HepG2 (cell line): ENCODE results near the gene FETUB. TPM values are rescaled to one million over a fixed set of nuclear protein-coding genes. Genes with fewer than 3 reads are reported as not detected.

Source experiments
- DR1 ChIP-seq: sonication (generic); formaldehyde crosslinking; IDR thresholded peaks from 2 replicates; pipeline ENCODE4 v1.8.0; 2021; ENCODE audit warnings: mild to moderate bottlenecking, missing genetic modification reagents, inconsistent platforms
- ELF3 ChIP-seq: IDR thresholded peaks from 2 replicates; pipeline ENCODE4 v1.6.1; 2016; ENCODE audit warnings: missing genetic modification reagents, missing compliant biosample characterization
- ESRRA ChIP-seq: sonication (generic); formaldehyde crosslinking; IDR thresholded peaks from 2 replicates; pipeline ENCODE4 v1.5.1; 2020; ENCODE audit warnings: mild to moderate bottlenecking, low read depth, missing genetic modification reagents
- GFI1 ChIP-seq: sonication (generic); formaldehyde crosslinking; IDR thresholded peaks from 2 replicates; pipeline ENCODE4 v1.5.0; 2020; ENCODE audit warnings: missing genetic modification reagents, mild to moderate bottlenecking, borderline replicate concordance
- IKZF1 ChIP-seq: fragments of 450-650 bp; IDR thresholded peaks from 2 replicates; pipeline ENCODE4 v1.7.1; 2016
- KDM2A ChIP-seq: sonication (generic); formaldehyde crosslinking; IDR thresholded peaks from 2 replicates; pipeline ENCODE4 v1.4.0; 2020; ENCODE audit warnings: low read depth, missing genetic modification reagents, borderline replicate concordance
- KDM4B ChIP-seq: sonication (generic); formaldehyde crosslinking; IDR thresholded peaks from 2 replicates; pipeline ENCODE4 v1.4.0; 2020; ENCODE audit warnings: missing genetic modification reagents
- KLF15 ChIP-seq: sonication (generic); formaldehyde crosslinking; IDR thresholded peaks from 2 replicates; pipeline ENCODE4 v1.8.1; 2023; ENCODE audit warnings: borderline replicate concordance, mild to moderate bottlenecking, inconsistent platforms, missing genetic modification reagents, mixed read lengths
- MAFK ChIP-seq, 2 experiments: IDR thresholded peaks in 1 of 2; conservative IDR thresholded peaks in 1 of 2; 2 replicates each; pipeline ENCODE4 v1.6.1; 2011; ENCODE audit warnings: improper control_type of control experiment in 2 of 2, low read length in 2 of 2
- MAZ ChIP-seq, 2 experiments: sonication (generic) in 1 of 2; formaldehyde crosslinking in 1 of 2; IDR thresholded peaks; 2 replicates each; pipeline versions ENCODE4 v1.5.0 to v1.6.1; 2012 to 2020; ENCODE audit warnings: low read depth in 2 of 2, mild to moderate bottlenecking in 2 of 2, borderline replicate concordance in 1 of 2, improper control_type of control experiment in 1 of 2, low read length in 1 of 2, missing genetic modification reagents in 1 of 2, moderate library complexity in 1 of 2
- MEIS1 ChIP-seq: sonication (generic); formaldehyde crosslinking; IDR thresholded peaks from 2 replicates; pipeline ENCODE4 v1.9.0; 2021; ENCODE audit warnings: mild to moderate bottlenecking, missing genetic modification reagents, moderate library complexity, borderline replicate concordance
- MXD4 ChIP-seq: IDR thresholded peaks from 2 replicates; pipeline ENCODE4 v1.6.1; 2016; ENCODE audit warnings: mild to moderate bottlenecking, missing biosample characterization, missing genetic modification reagents
- NFIC ChIP-seq: IDR thresholded peaks from 2 replicates; pipeline ENCODE4 v1.6.1; 2012; ENCODE audit warnings: mild to moderate bottlenecking, low read length, inconsistent platforms
- RARA ChIP-seq: IDR thresholded peaks from 2 replicates; pipeline ENCODE4 v1.6.1; 2016; ENCODE audit warnings: missing genetic modification reagents, missing compliant biosample characterization
- SALL1 ChIP-seq: sonication (generic); formaldehyde crosslinking; IDR thresholded peaks from 2 replicates; pipeline ENCODE4 v1.8.0; 2022; ENCODE audit warnings: mild to moderate bottlenecking, missing genetic modification reagents
- TAF1 ChIP-seq: sonication (generic); formaldehyde crosslinking; IDR thresholded peaks from 2 replicates; pipeline ENCODE4 v1.4.0; 2020; ENCODE audit warnings: missing genetic modification reagents
- TCF7 ChIP-seq: sonication (generic); IDR thresholded peaks from 2 replicates; pipeline ENCODE4 v1.6.1; 2016; ENCODE audit warnings: antibody characterized with exemption, low read depth
- TMF1 ChIP-seq: sonication (generic); formaldehyde crosslinking; IDR thresholded peaks from 2 replicates; pipeline ENCODE4 v1.8.1; 2022; ENCODE audit warnings: low read depth, missing genetic modification reagents
- ZC3H13 ChIP-seq: sonication (generic); formaldehyde crosslinking; IDR thresholded peaks from 2 replicates; pipeline ENCODE4 v1.8.1; 2023; ENCODE audit warnings: mild to moderate bottlenecking, missing genetic modification reagents, moderate library complexity
- ZEB1 ChIP-seq: IDR thresholded peaks from 2 replicates; pipeline ENCODE4 v1.6.1; 2012; ENCODE audit warnings: mild to moderate bottlenecking, low read depth, inconsistent platforms; ENCODE audit not compliant: insufficient replicate concordance
- ZFAT ChIP-seq: sonication (generic); formaldehyde crosslinking; conservative IDR thresholded peaks from 2 replicates; pipeline ENCODE4 v1.8.1; 2023; ENCODE audit warnings: missing genetic modification reagents, inconsistent platforms
- ZFP1 ChIP-seq: IDR thresholded peaks from 2 replicates; pipeline ENCODE4 v1.6.1; 2016
- ZFP90 ChIP-seq: sonication (generic); formaldehyde crosslinking; IDR thresholded peaks from 2 replicates; pipeline ENCODE4 v1.8.0; 2022; ENCODE audit warnings: missing genetic modification reagents, mild to moderate bottlenecking, inconsistent platforms, borderline replicate concordance
- ZNF431 ChIP-seq: sonication (generic); formaldehyde crosslinking; IDR thresholded peaks from 2 replicates; pipeline ENCODE4 v1.9.0; 2022; ENCODE audit warnings: missing genetic modification reagents, low read depth, mild to moderate bottlenecking, borderline replicate concordance
- ZNF570 ChIP-seq: sonication (generic); formaldehyde crosslinking; IDR thresholded peaks from 2 replicates; pipeline ENCODE4 v1.4.0; 2020; ENCODE audit warnings: mild to moderate bottlenecking, missing genetic modification reagents, borderline replicate concordance
- ZNF644 ChIP-seq: IDR thresholded peaks from 2 replicates; pipeline ENCODE4 v1.6.1; 2016; ENCODE audit warnings: low read depth
- ZNF720 ChIP-seq: sonication (generic); formaldehyde crosslinking; IDR thresholded peaks from 2 replicates; pipeline ENCODE4 v1.4.0; 2020; ENCODE audit warnings: missing genetic modification reagents
- ZNF773 ChIP-seq: sonication (generic); formaldehyde crosslinking; IDR thresholded peaks from 2 replicates; pipeline ENCODE4 v1.4.0; 2020; ENCODE audit warnings: missing genetic modification reagents, borderline replicate concordance
- polyA plus RNA-seq, 8 experiments: library from polyadenylated mRNA; depleted of rRNA in 3 of 8; stranded (reverse) in 7 of 8; unstranded in 1 of 8; fragments of >200 nt; fragmentation: Illumina TruSeq in 4 of 8; extraction: Trizol in 4 of 8; gene quantifications; 2 replicates each; pipeline versions ENCODE4 v1.2.1 to v1.2.3, GENCODE V29; 2011 to 2016; ENCODE audit warnings: low read depth in 4 of 8, missing spikeins in 1 of 8, mixed read lengths in 1 of 8; ENCODE audit not compliant: insufficient read depth in 1 of 8
- total RNA-seq, 5 experiments: library from RNA; depleted of rRNA; stranded (reverse); fragments of >200 nt; fragmentation: Illumina TruSeq; extraction: Trizol; gene quantifications; 2 replicates each; pipeline ENCODE4 v1.2.3, GENCODE V29; 2016; ENCODE audit warnings: low read depth in 1 of 5
- TF ChIP-seq, protein P1 (sequence below): sonication (generic); formaldehyde crosslinking; IDR thresholded peaks from 2 replicates; pipeline ENCODE4 v1.8.0; 2022; ENCODE audit warnings: missing genetic modification reagents, low read depth, mild to moderate bottlenecking, borderline replicate concordance
- TF ChIP-seq, protein P2 (sequence below): IDR thresholded peaks from 2 replicates; pipeline ENCODE4 v1.6.1; 2016; ENCODE audit warnings: mild to moderate bottlenecking
- TF ChIP-seq, protein P3 (sequence below): sonication (generic); formaldehyde crosslinking; IDR thresholded peaks from 2 replicates; pipeline ENCODE4 v1.4.0; 2020; ENCODE audit warnings: mild to moderate bottlenecking, missing genetic modification reagents

FETUB gene
- total and polyA plus RNA-seq, 2 of the 13 experiments (the other 11 are each of a cell fraction or from before 2014, with no cell fraction given): 2.1 to 4.4 TPM

DNA sequence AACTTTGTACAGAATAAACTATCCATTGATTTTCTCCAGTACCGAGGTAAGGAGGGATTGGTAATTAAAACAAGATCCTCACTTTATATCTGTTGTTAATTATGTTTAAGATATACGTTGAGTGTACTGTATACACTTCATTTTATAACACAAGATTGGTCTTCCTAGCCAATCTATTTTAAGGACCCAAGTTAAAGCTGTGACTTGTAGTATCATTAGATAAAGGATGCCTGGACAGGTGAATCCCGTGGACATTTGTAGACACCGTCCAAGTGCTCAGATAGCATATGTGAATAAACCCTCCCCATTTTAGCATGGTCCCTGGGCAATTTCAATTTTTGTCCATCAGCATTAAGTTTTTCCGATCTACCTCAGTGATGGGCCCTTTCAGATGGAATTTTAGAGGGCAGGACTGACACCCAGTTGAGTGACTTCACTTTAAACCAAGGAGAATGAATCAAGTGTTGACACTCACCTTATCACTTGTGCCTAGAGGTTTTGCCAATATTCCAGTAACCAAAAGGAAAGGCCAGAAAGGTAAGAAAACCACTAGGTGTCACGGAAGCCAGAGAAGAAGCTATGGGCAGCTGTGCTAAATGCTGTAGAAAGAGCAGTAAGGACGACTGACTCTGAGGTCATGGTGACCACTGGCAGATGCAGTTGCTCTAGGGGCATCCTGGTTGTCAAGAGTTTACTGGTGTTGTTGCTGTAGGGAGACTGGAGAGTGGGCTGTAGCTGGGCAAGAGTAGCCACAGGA lies 18.1 kb upstream of the FETUB start (continued):
- TF ChIP-seq RARA (CRISPR knock-in tag): peak; percentile 31; the same call in 1 of the 2 replicates
- TF ChIP-seq MAZ (IDR thresholded peaks at IDR 0.05; ENCODE audit: borderline replicate concordance, low read depth, low read length): no peak
- no peak for TF ChIP-seq MAZ (CRISPR knock-in tag; IDR thresholded peaks at IDR 0.05; ENCODE audit: low read depth)
- TF ChIP-seq DR1: no peak
- TF ChIP-seq ZNF720: no peak
- peak; percentile 82; the same call in 1 of the 2 replicates for TF ChIP-seq ZC3H13 (CRISPR knock-in tag)
- TF ChIP-seq ZFP1 (CRISPR knock-in tag): no peak
- no peak for TF ChIP-seq ZFP90 (CRISPR knock-in tag)
- TF ChIP-seq MXD4: no peak
- no peak for TF ChIP-seq NFIC
- no peak for TF ChIP-seq MEIS1 (CRISPR knock-in tag)
- TF ChIP-seq, protein P1, sequence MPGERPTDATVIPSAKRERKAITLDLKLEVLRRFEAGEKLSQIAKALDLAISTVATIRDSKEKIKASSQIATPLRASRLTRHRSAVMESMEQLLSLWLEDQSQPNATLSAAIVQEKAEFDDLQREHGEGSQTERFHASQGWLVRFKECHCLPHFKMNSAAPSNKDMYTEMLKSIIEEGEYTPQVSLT: no peak
- peak; percentile 61 for TF ChIP-seq SALL1
- no peak for TF ChIP-seq ZNF644 (CRISPR knock-in tag)
- no peak for TF ChIP-seq KLF15 (CRISPR knock-in tag)
- TF ChIP-seq ZNF431 (CRISPR knock-in tag): peak; percentile 75; the same call in 1 of the 2 replicates
- no peak for TF ChIP-seq ZNF773 (CRISPR knock-in tag)
- TF ChIP-seq KDM2A: peak; percentile 52; the same call in 1 of the 2 replicates
- no peak for TF ChIP-seq TCF7
- TF ChIP-seq MAFK (conservative IDR thresholded peaks at IDR 0.05 in 1 of 2, IDR thresholded peaks at IDR 0.05 in 1 of 2; ENCODE audit: low read length in 2 of 2): no peak
- no peak for TF ChIP-seq ZFAT (CRISPR knock-in tag)
- no peak for TF ChIP-seq ZNF570
- TF ChIP-seq ELF3 (CRISPR knock-in tag): peak; percentile 43; the same call in 1 of the 2 replicates
- TF ChIP-seq, protein P2, sequence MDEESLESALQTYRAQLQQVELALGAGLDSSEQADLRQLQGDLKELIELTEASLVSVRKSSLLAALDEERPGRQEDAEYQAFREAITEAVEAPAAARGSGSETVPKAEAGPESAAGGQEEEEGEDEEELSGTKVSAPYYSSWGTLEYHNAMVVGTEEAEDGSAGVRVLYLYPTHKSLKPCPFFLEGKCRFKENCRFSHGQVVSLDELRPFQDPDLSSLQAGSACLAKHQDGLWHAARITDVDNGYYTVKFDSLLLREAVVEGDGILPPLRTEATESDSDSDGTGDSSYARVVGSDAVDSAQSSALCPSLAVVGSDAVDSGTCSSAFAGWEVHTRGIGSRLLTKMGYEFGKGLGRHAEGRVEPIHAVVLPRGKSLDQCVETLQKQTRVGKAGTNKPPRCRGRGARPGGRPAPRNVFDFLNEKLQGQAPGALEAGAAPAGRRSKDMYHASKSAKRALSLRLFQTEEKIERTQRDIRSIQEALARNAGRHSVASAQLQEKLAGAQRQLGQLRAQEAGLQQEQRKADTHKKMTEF: peak; percentile 45; the same call in 1 of the 2 replicates
- 0 out of 2 replicates have a peak, but pooled peaks have one; percentile 36 for TF ChIP-seq ESRRA
- TF ChIP-seq ZEB1: no peak
- no peak for TF ChIP-seq TAF1
- no peak for TF ChIP-seq GFI1
- no peak for TF ChIP-seq KDM4B (CRISPR knock-in tag)
- TF ChIP-seq IKZF1: no peak
- TF ChIP-seq, protein P3, sequence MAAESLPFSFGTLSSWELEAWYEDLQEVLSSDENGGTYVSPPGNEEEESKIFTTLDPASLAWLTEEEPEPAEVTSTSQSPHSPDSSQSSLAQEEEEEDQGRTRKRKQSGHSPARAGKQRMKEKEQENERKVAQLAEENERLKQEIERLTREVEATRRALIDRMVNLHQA: no peak
- no peak for TF ChIP-seq TMF1 (CRISPR knock-in tag)
